PFSK-1 (cell line): ENCODE data around the gene SORCS3.

Source experiments
- REST ChIP-seq, 2 experiments: IDR thresholded peaks; 2 replicates each; pipeline versions ENCODE4 v1.6.1 to v1.8.0; 2011 to 2012; ENCODE audit warnings: low read depth in 2 of 2, low read length in 2 of 2, control low read depth in 1 of 2, inconsistent platforms in 1 of 2, mild to moderate bottlenecking in 1 of 2, moderate library complexity in 1 of 2; ENCODE audit not compliant: insufficient read depth in 1 of 2
- SIN3A ChIP-seq: IDR thresholded peaks from 2 replicates; pipeline ENCODE4 v1.6.1; 2012; ENCODE audit warnings: mild to moderate bottlenecking, low read length, moderate library complexity, borderline replicate concordance; ENCODE audit not compliant: insufficient read depth

DNA sequence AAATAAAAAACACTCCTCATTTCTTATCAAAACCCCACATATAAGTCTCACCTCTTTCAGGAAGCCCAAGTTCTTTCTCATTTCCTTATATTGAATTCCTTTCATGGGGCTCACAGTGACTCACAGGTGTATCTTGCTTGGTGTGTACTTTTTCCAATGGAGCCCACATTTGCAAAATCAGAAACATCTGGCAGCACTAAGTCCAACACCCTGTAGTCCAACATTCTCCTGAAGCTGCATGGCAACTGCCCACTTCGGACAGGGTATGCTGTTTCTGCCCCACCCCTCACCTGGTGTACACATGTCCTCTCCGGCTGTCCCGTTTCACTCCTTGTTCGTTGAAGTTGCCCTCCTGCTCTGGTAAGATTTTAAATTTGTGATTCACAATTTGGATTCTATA lies 544.1 kb downstream of the SORCS3 start:
- TF ChIP-seq REST (IDR thresholded peaks at IDR 0.05; ENCODE audit: insufficient read depth in 1 of 2, low read depth in 2 of 2, low read length in 2 of 2) (no peak), SIN3A (no peak)
